ENCODE data around the gene ABHD8.

The ABHD8 gene

GRCh38 chr19:17329366-17330261 lies 26.4 kb upstream of the ABHD8 start:
- H3K9me3 Mint-ChIP-seq, result no peaks in the 10 kb centered on the region
- peak overlapping the region; percentile 68 for H3K27ac Mint-ChIP-seq
- DNase-seq, result no peak
- CTCF ChIA-PET, result no interaction called here
- peak overlapping the region; percentile 49 for H3K4me3 Mint-ChIP-seq
- H3K27me3 Mint-ChIP-seq, result peaks cover 39% of the 10 kb centered on the region
- H3K4me1 Mint-ChIP-seq, result peaks cover 35% of the 10 kb centered on the region
- peaks cover 14% of the 10 kb centered on the region for H3K36me3 Mint-ChIP-seq

DNA sequence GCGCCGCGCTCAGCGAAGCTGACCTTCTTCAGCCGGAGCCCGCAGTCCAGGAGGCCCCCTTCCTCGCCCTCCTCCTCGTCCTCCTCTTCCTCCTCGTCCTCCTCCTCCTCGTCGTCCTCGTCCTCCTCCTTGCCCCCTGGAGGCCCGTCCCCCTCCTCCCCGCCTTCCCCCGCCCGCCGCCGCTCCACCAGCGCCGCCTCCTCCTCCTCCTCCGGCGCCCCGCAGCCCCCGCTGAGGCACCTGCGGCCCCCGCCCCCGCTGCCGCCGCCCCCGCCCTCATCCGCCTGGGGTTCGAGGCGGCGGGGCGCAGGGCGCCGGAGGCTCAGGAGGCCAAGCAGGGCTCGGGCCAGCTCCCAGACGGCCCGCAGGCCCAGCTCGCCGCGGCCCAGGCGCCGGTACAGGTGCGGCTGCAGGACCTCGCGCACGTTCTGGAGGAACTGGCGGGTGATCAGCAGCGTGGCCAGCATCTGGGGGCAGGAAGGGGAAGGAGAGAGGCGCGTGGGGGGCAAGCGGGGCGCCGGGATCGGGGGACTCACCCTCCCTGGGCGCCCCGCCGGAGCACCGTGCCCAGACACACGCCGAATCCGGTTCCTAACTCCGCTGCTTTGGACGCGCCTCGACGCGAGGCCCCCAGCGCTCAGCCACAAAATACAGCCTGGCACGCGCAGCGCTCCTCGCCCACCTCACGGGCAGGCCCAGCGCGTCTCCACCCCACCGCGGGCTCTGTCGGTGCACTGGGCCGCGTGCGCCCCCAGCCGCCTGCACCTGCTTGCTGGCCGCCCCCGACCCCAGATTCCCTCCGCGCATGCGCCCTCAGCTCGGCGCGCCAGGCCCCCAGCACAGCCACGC lies 25.5 kb upstream of the ABHD8 start:
- peak; percentile 56 for DNase-seq
- Mint-ChIP-seq H3K27me3 (peaks cover 39% of the 10 kb centered on the region), H3K9me3 (no peaks in the 10 kb centered on the region), H3K27ac (no peak overlapping the region), H3K4me1 (peaks cover 31% of the 10 kb centered on the region), H3K36me3 (peaks cover 11% of the 10 kb centered on the region), H3K4me3 (peak overlapping the region; percentile 60)
- CTCF ChIA-PET, result no interaction called here

- CTCF ChIA-PET, result interaction anchor here (1.2 kb wide), 1 partner anchor 61 kb away, joined by 3 read pairs; no protein-coding TSS in a partner anchor
- Mint-ChIP-seq H3K36me3 (peaks cover 9% of the 10 kb centered on the region), H3K4me1 (peaks cover 28% of the 10 kb centered on the region), H3K9me3 (no peaks in the 10 kb centered on the region), H3K27ac (no peak overlapping the region), H3K27me3 (peaks cover 38% of the 10 kb centered on the region), H3K4me3 (peak overlapping the region; percentile 69)
- peak; percentile 71 for DNase-seq
These were observed 24.7 kb upstream of the ABHD8 start for GRCh38 chr19:17327654-17328516.

DNA sequence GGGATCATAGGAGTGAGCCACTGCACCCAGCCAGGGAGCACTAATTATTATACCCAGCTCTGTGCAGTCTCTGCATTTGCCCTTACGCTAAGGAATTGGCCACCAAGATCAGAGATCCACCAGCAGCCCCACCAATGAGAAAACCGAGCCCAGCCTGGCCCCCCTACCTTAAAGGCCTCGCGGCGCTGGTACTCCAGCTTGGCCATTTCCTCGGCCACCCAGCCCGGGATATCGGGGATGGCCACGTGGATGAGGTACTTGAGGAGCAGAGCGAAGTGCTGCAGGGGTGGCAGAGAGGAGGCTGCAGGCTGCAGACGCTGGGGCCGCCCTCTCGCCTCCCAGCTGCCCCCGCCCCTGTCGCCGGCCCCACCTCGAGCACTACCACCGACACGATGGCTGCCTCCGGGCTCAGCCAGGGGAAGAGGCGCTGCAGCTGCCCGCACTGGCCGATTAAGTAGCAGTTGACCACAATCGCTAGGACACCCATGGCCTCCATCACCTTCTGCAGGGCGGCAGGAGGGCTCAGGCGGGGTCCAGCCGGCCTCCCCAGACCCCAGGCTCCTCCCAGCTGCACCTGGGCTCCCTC lies 23.9 kb upstream of the ABHD8 start:
- CTCF ChIA-PET, result interaction anchor here (0.6 to 1.8 kb wide), 4 partner anchors 18 to 520 kb away, joined by 3 to 5 read pairs (median 3); partner anchors contain the start of gene DDA1
- H3K27me3 Mint-ChIP-seq, result peaks cover 33% of the 10 kb centered on the region
- peaks cover 21% of the 10 kb centered on the region for H3K4me1 Mint-ChIP-seq
- no peaks in the 10 kb centered on the region for H3K9me3 Mint-ChIP-seq
- H3K27ac Mint-ChIP-seq, result no peak overlapping the region
- H3K36me3 Mint-ChIP-seq, result peaks cover 12% of the 10 kb centered on the region
- peak overlapping the region; percentile 21 for H3K4me3 Mint-ChIP-seq
- no peak for DNase-seq

GRCh38 chr19:17326595-17326966 lies 23.4 kb upstream of the ABHD8 start:
- no peak overlapping the region for H3K4me3 Mint-ChIP-seq
- CTCF ChIA-PET, result interaction anchor here (0.6 to 1.8 kb wide), 4 partner anchors 17 to 519 kb away, joined by 3 to 5 read pairs (median 3); partner anchors contain the start of gene DDA1

GRCh38 chr19:17325881-17326594 lies 22.8 kb upstream of the ABHD8 start:
- Mint-ChIP-seq H3K27ac (no peak overlapping the region), H3K27me3 (peaks cover 29% of the 10 kb centered on the region), H3K36me3 (peaks cover 12% of the 10 kb centered on the region), H3K9me3 (no peaks in the 10 kb centered on the region), H3K4me3 (no peak overlapping the region), H3K4me1 (peaks cover 21% of the 10 kb centered on the region)
- no peak for DNase-seq
- CTCF ChIA-PET, result interaction anchor here (1.1 to 1.8 kb wide), 3 partner anchors 17 to 62 kb away, joined by 3 to 5 read pairs (median 3); partner anchors contain the start of gene DDA1

More at GRCh38 chr19:17326595-17326966, 23.4 kb upstream of the ABHD8 start:
- peaks cover 33% of the 10 kb centered on the region for H3K27me3 Mint-ChIP-seq
- H3K4me1 Mint-ChIP-seq, result peaks cover 21% of the 10 kb centered on the region
- H3K27ac Mint-ChIP-seq, result no peak overlapping the region
- H3K36me3 Mint-ChIP-seq, result peaks cover 12% of the 10 kb centered on the region
- no peak for DNase-seq
- H3K9me3 Mint-ChIP-seq, result no peaks in the 10 kb centered on the region

GRCh38 chr19:17325133-17325532 lies 21.9 kb upstream of the ABHD8 start:
- Mint-ChIP-seq H3K4me3 (no peak overlapping the region), H3K4me1 (peaks cover 15% of the 10 kb centered on the region), H3K9me3 (no peaks in the 10 kb centered on the region), H3K27ac (no peak overlapping the region), H3K36me3 (peaks cover 9% of the 10 kb centered on the region), H3K27me3 (peaks cover 20% of the 10 kb centered on the region)
- CTCF ChIA-PET, result interaction anchor here (1.1 to 1.8 kb wide), 2 partner anchors 16 to 61 kb away, joined by 3 to 5 read pairs; partner anchors contain the start of gene DDA1
- DNase-seq, result no peak

DNA sequence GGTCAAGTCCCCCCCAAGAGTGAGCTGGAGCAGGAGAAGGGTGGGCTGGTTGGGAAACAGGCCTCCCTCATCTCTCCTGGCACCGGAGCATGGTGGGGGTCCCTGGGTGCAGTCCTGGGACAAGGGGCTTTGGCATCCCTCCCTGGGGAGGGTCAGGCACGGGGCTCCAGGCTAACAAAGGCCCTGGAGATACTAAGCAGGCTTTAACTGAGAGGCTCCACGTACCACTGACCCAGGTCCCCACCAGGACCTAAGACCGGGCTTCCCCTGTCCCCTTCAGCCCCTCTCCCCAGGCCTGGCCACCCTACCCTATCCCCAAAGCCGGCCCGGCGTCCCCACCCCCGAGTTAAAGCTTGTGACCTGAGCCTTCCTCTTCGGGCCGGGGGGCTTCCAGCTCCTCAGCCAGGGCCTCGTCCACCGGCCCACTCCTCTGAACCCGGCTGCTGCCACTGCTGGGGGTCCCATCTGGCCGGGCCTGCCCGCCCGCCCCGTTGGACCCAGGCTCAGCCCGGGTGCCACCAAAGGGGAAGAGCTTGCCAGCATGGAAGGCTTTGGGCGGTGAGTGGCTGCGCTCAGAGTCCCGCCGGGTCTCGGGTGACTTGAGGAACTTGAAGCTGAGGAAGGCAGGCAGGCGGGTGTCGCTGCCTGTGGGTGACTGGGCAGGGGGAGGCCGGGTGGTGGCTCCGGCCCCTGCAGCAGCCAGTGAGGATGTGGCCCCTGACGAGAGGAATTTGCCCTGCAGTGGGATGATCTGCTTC lies 21.3 kb upstream of the ABHD8 start:
- Mint-ChIP-seq H3K27ac (no peak overlapping the region), H3K4me1 (peaks cover 10% of the 10 kb centered on the region), H3K36me3 (peaks cover 15% of the 10 kb centered on the region), H3K9me3 (no peaks in the 10 kb centered on the region), H3K4me3 (no peak overlapping the region), H3K27me3 (peaks cover 14% of the 10 kb centered on the region)
- no peak for DNase-seq
- CTCF ChIA-PET, result no interaction called here

DNA sequence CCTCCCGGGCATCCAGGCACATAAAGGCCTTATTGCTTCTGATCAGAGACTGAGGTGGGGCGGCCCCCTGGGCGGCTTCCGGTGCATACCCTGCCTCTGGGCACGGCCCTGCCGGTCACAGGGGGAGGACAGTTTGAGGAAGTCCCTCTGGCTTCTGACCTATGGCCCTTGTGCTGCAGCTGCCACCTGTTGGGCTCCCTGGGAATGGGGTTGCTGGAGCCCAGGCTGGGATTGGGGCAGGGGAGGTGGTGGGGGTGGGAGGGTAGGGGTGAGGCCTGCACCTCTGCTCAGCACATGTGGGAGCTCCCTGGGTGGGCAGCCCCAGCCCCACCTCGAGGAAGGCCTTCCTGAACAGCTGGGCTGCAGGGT lies 20.7 kb upstream of the ABHD8 start:
- CTCF ChIA-PET, result no interaction called here
- H3K27ac Mint-ChIP-seq, result no peak overlapping the region
- H3K4me3 Mint-ChIP-seq, result no peak overlapping the region
- H3K4me1 Mint-ChIP-seq, result peaks cover 6% of the 10 kb centered on the region
- peak; percentile 39 for DNase-seq
- peaks cover 20% of the 10 kb centered on the region for H3K36me3 Mint-ChIP-seq
- H3K9me3 Mint-ChIP-seq, result no peaks in the 10 kb centered on the region
- peaks cover 8% of the 10 kb centered on the region for H3K27me3 Mint-ChIP-seq

DNA sequence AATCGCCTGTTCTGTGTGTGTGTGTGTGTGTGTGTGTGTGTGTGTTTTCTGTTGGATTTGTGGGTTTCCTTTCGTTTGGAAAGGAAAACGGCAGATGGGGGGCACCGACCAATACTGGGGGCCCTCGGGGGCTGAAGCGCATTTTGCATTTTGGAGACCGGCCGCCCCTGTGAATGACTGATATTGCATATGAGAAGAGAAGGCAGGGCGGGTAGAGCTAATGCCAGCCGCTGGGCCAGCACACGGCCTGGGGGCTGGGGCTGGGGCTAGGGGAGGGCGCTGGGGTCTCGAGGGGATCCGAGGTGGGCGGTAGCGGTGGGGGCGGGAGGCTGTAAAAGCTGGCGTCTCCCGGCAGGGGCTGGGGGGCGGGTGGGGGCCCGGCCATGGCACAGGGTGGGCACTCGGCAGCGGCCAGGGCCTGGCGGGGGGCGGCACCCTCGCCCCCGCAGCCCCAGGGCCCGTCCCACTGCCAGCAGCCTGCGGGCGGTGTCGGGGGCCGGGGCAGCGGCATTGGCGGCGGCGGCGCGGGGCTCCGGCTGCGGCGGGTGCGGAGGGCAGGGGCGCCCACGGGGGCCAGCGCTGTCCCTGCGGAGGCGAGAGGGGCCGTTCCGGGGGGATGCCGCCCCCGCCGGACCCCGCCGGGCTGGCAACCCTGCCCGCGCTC lies 20.2 kb upstream of the ABHD8 start:
- Mint-ChIP-seq H3K4me3 (no peak overlapping the region), H3K9me3 (no peaks in the 10 kb centered on the region), H3K27ac (no peak overlapping the region), H3K4me1 (peaks cover 6% of the 10 kb centered on the region), H3K36me3 (peaks cover 20% of the 10 kb centered on the region), H3K27me3 (peaks cover 3% of the 10 kb centered on the region)
- DNase-seq, result no peak
- CTCF ChIA-PET, result no interaction called here

- H3K27me3 Mint-ChIP-seq, result no peaks in the 10 kb centered on the region
These were observed 19.6 kb upstream of the ABHD8 start for GRCh38 chr19:17322854-17323253.

More at GRCh38 chr19:17322854-17323253, 19.6 kb upstream of the ABHD8 start:
- no peak overlapping the region for H3K4me3 Mint-ChIP-seq
- no peak for DNase-seq
- peaks cover 20% of the 10 kb centered on the region for H3K36me3 Mint-ChIP-seq
- no peaks in the 10 kb centered on the region for H3K9me3 Mint-ChIP-seq
- CTCF ChIA-PET, result no interaction called here
- peaks cover 4% of the 10 kb centered on the region for H3K4me1 Mint-ChIP-seq
- H3K27ac Mint-ChIP-seq, result peak overlapping the region; percentile 74

Measured in activated naive CD4-positive, alpha-beta T cell treated with anti-CD3 and anti-CD28 coated beads, Interleukin-2, amount 10 ng/mL, durations not matched to agents 7 days and 5 days (primary cell).